ENCODE results near the gene ST3GAL3. TPM values are rescaled to one million over a fixed set of nuclear protein-coding genes. Genes with fewer than 3 reads are reported as not detected.
A peak's percentile ranks its signal among the peaks of the same experiment; 100 is the strongest.

Gene ST3GAL3
- total RNA-seq, 1 experiment from 2014 or later, result 26.8 TPM

DNA sequence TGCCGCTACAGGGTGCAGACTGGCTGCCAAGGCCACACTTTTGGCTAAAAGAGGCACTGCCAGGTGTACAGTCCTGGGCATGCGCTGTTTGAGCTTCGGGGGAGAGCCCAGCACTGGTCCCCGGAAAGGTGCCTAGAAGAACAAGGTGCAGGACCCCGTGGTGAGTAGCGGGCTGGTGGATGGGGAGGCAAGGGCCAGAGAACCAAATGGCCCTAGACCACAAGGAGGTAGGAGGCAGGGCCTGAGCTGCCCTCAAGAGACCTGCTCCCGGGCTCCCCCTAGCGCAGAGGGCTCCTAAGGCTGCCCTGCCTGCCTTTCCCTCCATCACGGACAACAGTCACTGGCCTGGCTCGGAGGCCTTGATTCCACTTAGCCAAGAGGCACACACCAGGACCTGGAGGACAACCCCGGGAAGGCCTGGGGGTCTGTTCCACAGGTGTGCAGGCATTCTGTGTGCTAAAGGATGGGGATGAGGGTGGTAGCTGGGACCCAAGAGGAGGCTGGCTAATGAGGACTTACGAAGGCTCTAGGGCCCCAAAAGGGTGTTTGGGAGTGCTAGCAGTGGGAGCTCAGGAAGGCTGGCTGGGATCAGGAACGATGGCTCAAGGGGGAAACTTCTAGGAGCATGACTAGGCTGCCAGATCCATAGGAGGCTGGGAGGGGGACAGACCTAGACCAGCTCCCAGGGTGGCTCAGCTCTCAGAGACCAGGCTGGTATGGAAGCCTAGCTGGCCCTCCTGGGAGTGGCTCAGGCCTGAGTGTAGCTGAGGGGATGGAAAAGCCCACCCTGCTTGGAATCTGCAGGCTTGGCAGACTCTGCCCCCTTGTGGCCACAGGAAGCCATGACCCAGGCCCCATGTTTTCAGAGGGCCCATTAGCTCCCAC is 227.0 kb downstream of the ST3GAL3 start:
- peaks cover 14% of the 10 kb centered on the region for H3K36me3 ChIP-seq (ENCODE audit: insufficient read depth, low read length, poor library complexity, severe bottlenecking)
- CTCF ChIA-PET, result interaction anchor here (0.5 to 7.0 kb wide), 22 partner anchors 10 to 707 kb away, joined by 3 to 238 read pairs (median 4); partner anchors contain the start of gene KDM4A
- DNase-seq (ENCODE audit: low spot score), result peak; percentile 89
- H3K27me3 ChIP-seq (replicated peaks; ENCODE audit: insufficient read depth, low read depth, low read length, poor library complexity), result no peaks in the 10 kb centered on the region
- BruUV-seq (replicated peaks), result TSS peak; percentile 38
- H3K27ac ChIP-seq (ENCODE audit: low read depth, low read length, poor library complexity, severe bottlenecking), result peak overlapping the region; percentile 63
- no peak for TF ChIP-seq EZH2 (IDR thresholded peaks at IDR 0.05; ENCODE audit: borderline replicate concordance, low read depth, low read length, poor library complexity, severe bottlenecking)
- TF ChIP-seq, protein P1, sequence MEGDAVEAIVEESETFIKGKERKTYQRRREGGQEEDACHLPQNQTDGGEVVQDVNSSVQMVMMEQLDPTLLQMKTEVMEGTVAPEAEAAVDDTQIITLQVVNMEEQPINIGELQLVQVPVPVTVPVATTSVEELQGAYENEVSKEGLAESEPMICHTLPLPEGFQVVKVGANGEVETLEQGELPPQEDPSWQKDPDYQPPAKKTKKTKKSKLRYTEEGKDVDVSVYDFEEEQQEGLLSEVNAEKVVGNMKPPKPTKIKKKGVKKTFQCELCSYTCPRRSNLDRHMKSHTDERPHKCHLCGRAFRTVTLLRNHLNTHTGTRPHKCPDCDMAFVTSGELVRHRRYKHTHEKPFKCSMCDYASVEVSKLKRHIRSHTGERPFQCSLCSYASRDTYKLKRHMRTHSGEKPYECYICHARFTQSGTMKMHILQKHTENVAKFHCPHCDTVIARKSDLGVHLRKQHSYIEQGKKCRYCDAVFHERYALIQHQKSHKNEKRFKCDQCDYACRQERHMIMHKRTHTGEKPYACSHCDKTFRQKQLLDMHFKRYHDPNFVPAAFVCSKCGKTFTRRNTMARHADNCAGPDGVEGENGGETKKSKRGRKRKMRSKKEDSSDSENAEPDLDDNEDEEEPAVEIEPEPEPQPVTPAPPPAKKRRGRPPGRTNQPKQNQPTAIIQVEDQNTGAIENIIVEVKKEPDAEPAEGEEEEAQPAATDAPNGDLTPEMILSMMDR (conservative IDR thresholded peaks at IDR 0.05; ENCODE audit: low read depth, low read length), result peak; percentile 91
- POLR2A ChIA-PET (ENCODE audit: low non-redundant PET), result interaction anchor here (0.6 to 1.3 kb wide), 5 partner anchors 74 to 707 kb away, joined by 3 to 9 read pairs (median 4); no protein-coding TSS in a partner anchor
- peak overlapping the region; percentile 53 for H3K4me3 ChIP-seq (ENCODE audit: low read depth, low read length, poor library complexity, severe bottlenecking)
- H3K9me3 ChIP-seq (ENCODE audit: low read depth, low read length, poor library complexity, severe bottlenecking), result no peaks in the 10 kb centered on the region
- H3K4me1 ChIP-seq (ENCODE audit: insufficient read depth, low read length, poor library complexity, severe bottlenecking), result peaks cover 32% of the 10 kb centered on the region
- intact Hi-C loops (cut with micrococcal nuclease; ENCODE audit: unreplicated experiment), result loop anchor here (1.0 to 2.0 kb wide), 3 partner anchors 74 to 406 kb away; no protein-coding TSS in a partner anchor

DNA sequence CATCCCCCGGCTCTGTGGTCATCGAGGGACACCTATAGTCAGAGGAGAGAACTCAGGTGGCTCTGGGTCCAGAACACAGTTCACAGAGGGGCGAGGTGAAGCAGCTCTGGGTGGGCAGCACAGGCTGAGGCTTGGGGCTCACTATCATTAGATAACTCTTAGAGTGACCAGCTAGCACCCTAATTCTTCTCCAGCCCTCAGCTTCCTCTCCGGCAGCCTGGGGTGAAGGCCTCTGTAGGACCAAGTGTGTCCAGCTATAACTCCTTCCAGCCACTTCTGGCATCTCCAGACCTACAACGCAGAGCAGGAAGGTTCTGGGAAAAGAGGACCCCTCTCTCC is 227.6 kb downstream of the ST3GAL3 start:
- ChIA-PET CTCF (interaction anchor here (0.6 to 7.0 kb wide), 18 partner anchors 10 to 708 kb away, joined by 3 to 238 read pairs (median 5); partner anchors contain the start of gene KDM4A), POLR2A (ENCODE audit: low non-redundant PET) (interaction anchor here (0.6 to 1.3 kb wide), 5 partner anchors 74 to 708 kb away, joined by 3 to 9 read pairs (median 4); no protein-coding TSS in a partner anchor)
- Histone ChIP-seq H3K27me3 (replicated peaks; ENCODE audit: insufficient read depth, low read depth, low read length, poor library complexity) (no peaks in the 10 kb centered on the region), H3K4me3 (ENCODE audit: low read depth, low read length, poor library complexity, severe bottlenecking) (peak overlapping the region; percentile 53), H3K4me1 (ENCODE audit: insufficient read depth, low read length, poor library complexity, severe bottlenecking) (peaks cover 32% of the 10 kb centered on the region), H3K9me3 (ENCODE audit: low read depth, low read length, poor library complexity, severe bottlenecking) (no peaks in the 10 kb centered on the region), H3K27ac (ENCODE audit: low read depth, low read length, poor library complexity, severe bottlenecking) (peak overlapping the region; percentile 63), H3K36me3 (ENCODE audit: insufficient read depth, low read length, poor library complexity, severe bottlenecking) (peaks cover 14% of the 10 kb centered on the region)
- intact Hi-C loops (cut with micrococcal nuclease; ENCODE audit: unreplicated experiment), result loop anchor here (1.0 to 2.0 kb wide), 3 partner anchors 74 to 406 kb away; no protein-coding TSS in a partner anchor
- no peak for DNase-seq (ENCODE audit: low spot score)
- no TSS peak for BruUV-seq (replicated peaks)
- no peak for TF ChIP-seq EZH2 (IDR thresholded peaks at IDR 0.05; ENCODE audit: borderline replicate concordance, low read depth, low read length, poor library complexity, severe bottlenecking)
- TF ChIP-seq, protein P1 (conservative IDR thresholded peaks at IDR 0.05; ENCODE audit: low read depth, low read length), result no peak; the same call in 1 of the 2 replicates

DNA sequence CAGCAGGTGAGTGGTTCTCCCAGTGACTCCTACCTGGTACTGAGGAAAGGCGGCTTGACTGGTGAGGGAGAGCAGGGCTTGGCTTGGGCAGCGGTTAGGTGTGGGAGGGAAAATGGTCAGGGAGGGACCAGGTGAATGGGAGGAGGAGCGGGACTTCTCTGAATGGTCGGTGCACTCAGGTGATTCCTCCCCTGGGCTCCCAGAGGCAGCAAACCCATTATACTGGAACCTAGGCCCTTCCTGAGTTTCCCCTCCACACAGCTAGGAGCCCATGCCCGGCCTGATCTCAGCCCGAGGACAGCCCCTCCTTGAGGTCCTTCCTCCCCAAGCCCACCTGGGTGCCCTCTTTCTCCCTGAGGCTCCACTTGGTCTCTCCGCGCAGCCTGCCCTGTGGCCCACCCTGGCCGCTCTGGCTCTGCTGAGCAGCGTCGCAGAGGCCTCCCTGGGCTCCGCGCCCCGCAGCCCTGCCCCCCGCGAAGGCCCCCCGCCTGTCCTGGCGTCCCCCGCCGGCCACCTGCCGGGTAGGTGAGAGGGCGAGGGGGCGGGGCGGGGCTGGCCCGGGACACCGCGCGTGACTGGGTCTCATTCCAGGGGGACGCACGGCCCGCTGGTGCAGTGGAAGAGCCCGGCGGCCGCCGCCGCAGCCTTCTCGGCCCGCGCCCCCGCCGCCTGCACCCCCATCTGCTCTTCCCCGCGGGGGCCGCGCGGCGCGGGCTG is 228.5 kb downstream of the ST3GAL3 start:
- ChIA-PET POLR2A (ENCODE audit: low non-redundant PET) (no interaction called here), CTCF (interaction anchor here (1.4 to 7.0 kb wide), 5 partner anchors 14 to 709 kb away, joined by 4 to 238 read pairs (median 6); no protein-coding TSS in a partner anchor)
- H3K9me3 ChIP-seq (ENCODE audit: low read depth, low read length, poor library complexity, severe bottlenecking), result no peaks in the 10 kb centered on the region
- H3K4me3 ChIP-seq (ENCODE audit: low read depth, low read length, poor library complexity, severe bottlenecking), result peak overlapping the region; percentile 53
- H3K27ac ChIP-seq (ENCODE audit: low read depth, low read length, poor library complexity, severe bottlenecking), result peak overlapping the region; percentile 17
- TF ChIP-seq, protein P1 (conservative IDR thresholded peaks at IDR 0.05; ENCODE audit: low read depth, low read length), result no peak
- no peak for TF ChIP-seq EZH2 (IDR thresholded peaks at IDR 0.05; ENCODE audit: borderline replicate concordance, low read depth, low read length, poor library complexity, severe bottlenecking)
- H3K36me3 ChIP-seq (ENCODE audit: insufficient read depth, low read length, poor library complexity, severe bottlenecking), result peaks cover 11% of the 10 kb centered on the region
- DNase-seq (ENCODE audit: low spot score), result no peak
- intact Hi-C loops (cut with micrococcal nuclease; ENCODE audit: unreplicated experiment), result loop anchor here (2.0 kb wide), 2 partner anchors 75 to 407 kb away; no protein-coding TSS in a partner anchor
- H3K27me3 ChIP-seq (replicated peaks; ENCODE audit: insufficient read depth, low read depth, low read length, poor library complexity), result no peaks in the 10 kb centered on the region
- peaks cover 32% of the 10 kb centered on the region for H3K4me1 ChIP-seq (ENCODE audit: insufficient read depth, low read length, poor library complexity, severe bottlenecking)
- no TSS peak for BruUV-seq (replicated peaks)

Measured in A673 (cell line).